T-helper 1 cell treated with Interleukin-12 subunit alpha and Interleukin-12 subunit beta and Interleukin-4 antibody, amounts not matched to agents 30 ng/mL and 1 ng/mL, for 36 hours (primary cell): ENCODE results near the gene GRID2IP. TPM values are rescaled to one million over a fixed set of nuclear protein-coding genes. Genes with fewer than 3 reads are reported as not detected.

ENCODE experiments used
- intact Hi-C: fragments of 100-400 bp; cut with micrococcal nuclease; formaldehyde crosslinking; loops from one replicate; pipeline ENCODE4 v1.15.1; 2024
- total RNA-seq: library from RNA; stranded (reverse); gene quantifications from 2 replicates; pipeline ENCODE4 v1.2.3, GENCODE V29; 2022

Gene GRID2IP
- total RNA-seq, 1 donor from 2014 or later, result 0.10 TPM

DNA sequence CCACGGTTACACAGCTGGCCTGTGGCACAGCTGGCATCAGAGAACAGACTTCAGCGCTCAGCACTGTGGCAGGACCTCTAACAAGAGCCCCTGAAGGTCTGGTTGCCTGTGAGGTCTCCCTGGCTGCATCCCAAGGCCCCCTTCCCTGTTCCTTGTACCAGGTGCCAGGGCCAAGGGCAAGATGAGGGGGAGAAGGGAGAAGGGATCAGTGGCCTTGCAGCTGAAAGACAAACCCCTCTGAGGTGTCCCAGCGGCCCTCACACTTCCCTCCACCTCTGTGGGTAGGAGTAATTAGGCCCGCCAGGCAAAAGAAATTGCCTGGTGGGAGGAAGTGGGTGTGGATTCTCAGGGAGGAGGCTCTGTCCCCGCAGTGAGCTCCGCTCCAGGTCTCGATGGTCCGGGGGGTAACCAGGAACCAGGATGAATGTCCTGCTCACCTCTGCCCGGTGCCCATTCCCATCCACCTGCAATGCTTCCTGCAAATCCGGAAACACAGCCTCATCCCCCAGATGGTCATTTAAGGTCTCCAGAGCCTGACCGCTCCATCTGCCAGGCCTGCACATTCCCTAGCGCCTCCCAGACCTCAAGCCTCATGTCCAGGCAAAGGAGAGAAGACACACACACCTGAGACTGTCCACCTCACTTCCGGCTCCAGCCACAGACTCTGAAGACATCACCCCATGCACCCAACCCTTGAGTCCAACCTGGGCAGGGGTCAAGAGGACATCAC is 22.7 kb downstream of the GRID2IP start:
- intact Hi-C loops, result no loop called here

- intact Hi-C loops, result no loop called here
Measured at GRCh38 chr7:6526997-6527378, 24.3 kb downstream of the GRID2IP start.

DNA sequence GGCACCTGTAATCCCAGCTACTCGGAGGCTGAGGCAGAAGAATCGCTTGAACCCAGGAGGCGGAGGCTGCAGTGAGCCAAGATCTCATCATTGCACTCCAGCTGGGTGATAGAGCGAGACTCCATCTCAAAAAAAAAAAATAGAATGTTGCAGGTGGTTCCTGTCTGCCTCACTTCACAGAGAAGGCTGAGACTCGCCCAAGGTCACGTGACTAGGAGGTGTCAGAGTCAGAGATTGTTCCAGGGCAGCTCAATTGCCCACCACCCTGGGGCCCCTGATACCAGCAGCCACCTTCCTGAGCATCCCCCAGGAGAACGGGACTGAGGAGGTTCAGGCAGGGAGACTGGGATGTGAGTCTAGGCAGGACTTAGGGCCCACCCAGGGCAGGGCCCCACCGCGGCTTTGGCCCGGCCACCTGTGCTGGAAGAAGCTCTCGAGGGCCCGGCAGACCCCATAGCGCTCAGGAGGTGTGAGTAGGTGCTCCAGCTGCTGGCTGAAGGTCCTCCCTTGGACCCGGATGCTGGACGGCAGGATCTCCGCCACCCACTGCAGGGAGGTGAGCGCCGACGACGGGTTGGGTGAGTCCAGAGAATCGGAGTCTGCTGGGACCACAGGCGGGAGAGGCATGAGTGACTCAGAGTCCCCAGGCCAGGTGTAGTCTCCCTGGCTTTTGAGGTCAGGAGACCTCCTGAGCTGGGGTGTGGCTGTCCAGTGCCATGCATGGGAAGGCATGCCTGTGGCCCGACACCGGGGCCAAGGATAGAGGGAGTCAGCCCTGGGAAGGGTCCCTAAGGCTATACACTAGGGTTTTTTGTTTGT is 30.9 kb downstream of the GRID2IP start:
- intact Hi-C loops, result no loop called here

- intact Hi-C loops, result loop anchor here (1.0 kb wide), 3 partner anchors 43 to 341 kb away; no protein-coding TSS in a partner anchor
Measured at GRCh38 chr7:6516387-6516983, 34.8 kb downstream of the GRID2IP start.

- intact Hi-C loops, result no loop called here
Measured at GRCh38 chr7:6513541-6513940, 37.7 kb downstream of the GRID2IP start.

DNA sequence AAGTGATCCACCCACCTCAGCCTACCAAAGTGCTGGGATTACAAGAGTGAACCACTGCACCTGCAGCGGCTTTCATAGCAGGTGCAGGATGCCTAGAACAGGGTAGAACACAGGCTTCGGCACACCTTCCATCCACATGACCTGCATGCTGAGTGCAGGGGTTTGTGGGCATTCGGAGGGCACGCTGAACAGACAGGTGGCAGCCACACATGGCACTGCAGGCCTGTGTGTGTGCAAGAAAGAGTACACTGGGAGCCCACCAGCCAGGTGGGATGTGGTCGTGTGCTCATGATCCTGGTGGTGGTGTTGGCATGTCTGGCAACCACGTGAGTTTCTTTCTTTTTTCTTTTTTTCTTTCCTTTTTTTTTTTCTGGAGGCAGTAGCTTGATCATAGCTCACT is 38.4 kb downstream of the GRID2IP start:
- intact Hi-C loops, result no loop called here

DNA sequence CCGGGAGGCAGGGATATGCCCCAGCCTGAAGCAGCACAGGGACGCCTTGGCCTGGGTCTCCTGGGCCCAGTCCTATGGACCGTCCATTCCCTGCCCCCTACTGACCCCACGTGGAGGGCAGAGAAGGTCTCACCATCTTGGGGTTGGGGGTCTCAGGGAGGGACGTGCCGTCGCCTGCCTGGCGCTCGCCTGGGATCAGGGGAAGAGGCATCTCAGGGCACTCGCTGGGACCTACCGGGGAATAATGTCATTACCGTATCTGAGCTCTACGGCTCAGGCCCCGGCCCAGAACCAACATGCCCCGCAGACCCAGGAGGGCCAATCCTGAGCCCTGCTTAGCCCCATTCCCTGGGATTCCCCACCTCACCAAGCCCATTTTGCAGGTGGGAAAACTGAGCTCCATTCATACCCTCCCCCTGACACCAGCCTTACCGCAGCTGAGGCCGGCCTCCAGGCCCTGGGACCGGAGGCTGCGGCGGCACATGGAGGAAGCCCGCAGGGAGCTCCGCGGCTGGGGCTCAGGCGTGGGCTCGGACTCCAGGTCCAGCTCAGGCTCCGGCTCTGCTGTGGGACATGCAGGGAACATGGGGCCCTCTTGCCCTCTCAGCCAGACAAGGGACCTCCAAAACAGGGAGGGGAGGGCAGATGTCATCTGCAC is 40.7 kb downstream of the GRID2IP start:
- intact Hi-C loops, result no loop called here

DNA sequence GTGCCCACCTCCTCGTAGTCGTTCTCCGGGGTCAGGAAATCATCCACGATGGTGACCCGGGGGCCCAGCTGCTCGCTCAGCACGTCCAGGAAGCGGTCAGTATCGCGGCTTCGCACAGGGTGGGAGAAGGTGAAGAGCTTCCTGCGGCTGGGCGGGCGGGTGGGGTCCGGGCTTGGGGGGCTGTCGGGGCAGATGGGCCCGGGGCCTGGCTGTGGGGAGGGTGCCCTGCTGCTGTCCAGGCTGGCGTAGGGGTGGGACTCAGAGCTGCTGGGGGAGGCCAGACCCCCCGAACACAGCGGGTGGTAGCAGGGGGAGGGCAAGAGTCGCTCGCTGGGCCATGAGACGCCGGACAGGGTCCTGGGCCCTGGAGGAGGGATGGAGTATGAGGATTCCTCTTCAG is 42.3 kb downstream of the GRID2IP start:
- intact Hi-C loops, result no loop called here

DNA sequence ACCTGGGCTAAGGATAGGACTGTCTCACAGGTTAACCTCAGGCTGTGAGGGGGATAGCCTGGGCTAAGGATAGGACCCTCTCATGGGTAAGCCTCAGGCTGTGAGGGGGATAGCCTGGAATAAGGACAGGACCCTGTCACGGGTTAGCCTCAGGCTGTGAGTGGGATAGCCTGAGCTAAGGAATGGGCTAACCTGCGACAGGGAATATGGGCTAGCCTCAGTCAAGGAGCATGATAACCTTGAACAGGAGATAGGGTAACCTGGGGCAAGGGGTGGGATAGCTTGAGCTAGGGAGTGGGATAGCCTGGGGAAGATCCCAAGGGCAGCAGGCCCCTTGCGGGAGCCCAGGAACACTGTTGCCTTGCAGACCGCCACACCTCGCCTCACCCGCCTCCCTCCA is 42.7 kb downstream of the GRID2IP start:
- intact Hi-C loops, result no loop called here

GRCh38 chr7:6507906-6508305 is 43.4 kb downstream of the GRID2IP start:
- intact Hi-C loops, result no loop called here

GRCh38 chr7:6505685-6506559 is 45.3 kb downstream of the GRID2IP start:
- intact Hi-C loops, result no loop called here

- intact Hi-C loops, result no loop called here
Measured at GRCh38 chr7:6504996-6505395, 46.3 kb downstream of the GRID2IP start.

- intact Hi-C loops, result no loop called here
Measured at GRCh38 chr7:6502886-6503285, 48.4 kb downstream of the GRID2IP start.

- intact Hi-C loops, result no loop called here
Measured at GRCh38 chr7:6501586-6502564, 49.4 kb downstream of the GRID2IP start.

- intact Hi-C loops, result no loop called here
Measured at GRCh38 chr7:6500691-6501090, 50.6 kb downstream of the GRID2IP start.

- intact Hi-C loops, result no loop called here
Measured at GRCh38 chr7:6497994-6498393, 53.3 kb downstream of the GRID2IP start.

DNA sequence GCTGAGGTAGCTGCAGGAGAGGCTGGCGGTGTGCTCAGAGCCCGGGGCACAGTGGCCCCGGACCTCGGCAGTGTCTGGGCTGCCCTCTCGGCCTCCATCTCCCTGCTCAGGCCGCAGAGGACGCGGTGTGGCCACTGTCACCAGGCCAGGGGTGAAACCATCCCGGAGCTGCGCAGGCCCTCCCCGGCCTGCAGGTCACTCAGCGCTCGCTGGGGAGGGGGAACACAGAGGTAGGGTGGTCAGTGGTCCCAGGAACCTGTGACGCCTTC is 53.7 kb downstream of the GRID2IP start:
- intact Hi-C loops, result no loop called here

DNA sequence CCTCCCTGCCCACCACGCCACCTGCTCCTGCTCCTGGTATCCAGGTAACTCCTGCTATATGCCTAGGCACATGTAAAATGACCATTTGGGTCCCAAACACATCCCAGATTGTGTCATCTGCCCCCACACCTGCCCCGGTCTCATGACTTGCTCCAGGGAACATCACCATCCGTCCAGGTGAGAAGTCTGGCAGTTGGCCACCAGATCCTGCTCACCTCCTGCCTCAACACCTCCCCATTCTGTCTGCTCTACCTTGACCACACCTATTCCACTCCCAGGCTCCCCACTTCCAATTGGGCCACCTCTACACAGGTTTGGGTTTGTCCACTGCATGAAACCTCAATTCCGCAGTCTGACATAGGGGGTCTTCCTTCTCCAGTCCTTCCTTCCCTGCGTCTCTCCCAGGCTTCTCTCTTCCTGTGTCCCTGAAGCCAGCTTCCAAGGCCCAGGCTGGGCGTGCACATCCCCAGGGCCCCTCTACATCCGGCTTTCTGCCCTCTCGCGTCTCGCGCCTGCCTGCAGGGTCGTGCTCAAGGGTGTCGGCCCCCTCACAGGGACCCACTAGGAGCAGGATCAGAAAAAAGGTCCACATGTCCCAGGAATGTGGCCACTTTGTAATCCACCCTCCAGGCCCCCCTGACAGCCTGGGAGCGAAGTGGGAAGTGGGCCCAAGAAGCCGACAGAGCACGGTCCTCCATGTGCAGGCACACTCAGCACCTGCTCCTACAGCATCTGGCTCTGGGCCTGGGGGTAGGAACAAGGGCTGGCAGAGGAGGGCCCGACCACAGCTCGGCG is 54.2 kb downstream of the GRID2IP start:
- intact Hi-C loops, result no loop called here
